SW480 (cell line): ENCODE results near the gene KCNQ1.

ENCODE experiments used
- DNase-seq: peaks from one replicate; pipeline ENCODE4 v3.0.0-alpha.2; 2016; ENCODE audit warnings: low spot score

KCNQ1 gene

DNA sequence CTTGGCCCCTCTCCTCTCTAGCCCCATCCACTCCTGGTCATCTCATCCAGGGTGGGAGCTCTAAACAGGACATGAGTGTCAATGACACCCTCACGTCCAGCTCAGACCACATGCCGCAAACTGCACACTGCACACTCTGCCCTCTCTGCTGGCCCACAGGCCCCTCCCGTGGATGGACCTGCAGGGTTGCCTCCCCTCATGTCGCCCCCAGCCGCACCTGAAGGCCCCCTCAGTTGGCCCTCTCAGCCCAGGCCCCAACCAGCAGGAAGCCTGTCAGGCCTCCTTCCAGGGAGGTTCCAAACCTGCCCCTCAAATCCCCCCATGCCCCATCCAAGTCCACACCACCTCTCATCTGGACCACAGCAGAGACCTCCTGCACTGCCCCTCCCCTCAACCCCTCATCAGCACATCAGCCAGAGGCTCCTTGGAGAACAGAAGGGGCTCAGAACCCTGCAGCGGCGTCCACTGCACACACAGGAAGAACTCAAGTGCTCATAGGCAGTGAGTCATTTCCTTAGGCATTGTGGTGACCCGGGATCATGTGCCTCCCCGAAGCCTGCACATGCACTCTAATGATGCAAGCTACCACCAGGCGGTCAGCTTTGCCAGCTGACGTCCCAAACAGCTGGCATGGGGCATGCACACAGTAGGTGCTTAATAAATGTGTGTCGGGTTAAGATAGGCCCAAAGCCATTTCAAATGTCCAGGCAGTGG lies 453.7 kb downstream of the KCNQ1 start:
- peak; percentile 63 for DNase-seq
